Esophagus squamous epithelium (tissue), 5 donors: ENCODE measurements around the gene NHEJ1. TPM values are rescaled to one million over a fixed set of nuclear protein-coding genes. Genes with fewer than 3 reads are reported as not detected.

Experiments
- DNase-seq: peaks from one replicate; lab custom pipeline; 2025; lab: John Stamatoyannopoulos, UW
- H3K27ac ChIP-seq, 4 donors: fragments of 200-600 bp; sonication (generic); one replicate each; pipeline ENCODE4 v1.5.1; 2016 to 2019; ENCODE audit warnings: mild to moderate bottlenecking in 1 of 4
- H3K27me3 ChIP-seq, 4 donors: fragments of 200-600 bp; sonication (generic); 1 replicate in 3 of 4; 2 replicates in 1 of 4; pipeline versions ENCODE4 v1.5.1 to v1.6.0; 2017 to 2021; ENCODE audit warnings: antibody characterized with exemption in 1 of 4
- H3K36me3 ChIP-seq, 3 donors: fragments of 200-600 bp; sonication (generic); one replicate each; pipeline ENCODE4 v1.5.1; 2016 to 2019
- H3K4me1 ChIP-seq, 3 donors: fragments of 200-600 bp; sonication (generic); one replicate each; pipeline ENCODE4 v1.5.1; 2017 to 2019
- H3K4me3 ChIP-seq, 4 donors: fragments of 200-600 bp; sonication (generic); 1 replicate in 3 of 4; 2 replicates in 1 of 4; pipeline ENCODE4 v1.5.1; 2016 to 2019; ENCODE audit warnings: mild to moderate bottlenecking in 2 of 4, moderate library complexity in 1 of 4
- H3K9me3 ChIP-seq, 3 donors: fragments of 200-600 bp; sonication (generic); one replicate each; pipeline ENCODE4 v1.5.1; 2016 to 2019
- CTCF ChIP-seq, 6 experiments: fragments of 450-650 bp in 4 of 6; fragments of 200-600 bp in 2 of 6; sonication (generic) in 2 of 6; IDR thresholded peaks; one replicate each; pipeline ENCODE4 v1.5.1; 2016 to 2019; ENCODE audit warnings: antibody characterized with exemption in 6 of 6, mild to moderate bottlenecking in 4 of 6, moderate library complexity in 4 of 6
- POLR2A ChIP-seq, 4 donors: fragments of 450-650 bp; IDR thresholded peaks; one replicate each; pipeline ENCODE4 v1.6.1; 2017; ENCODE audit warnings: antibody characterized with exemption in 4 of 4, mild to moderate bottlenecking in 4 of 4, moderate library complexity in 3 of 4
- WGBS, 2 donors: methylation state at CpG; one replicate each; pipeline ENCODE4 v1.1.5; 2018; 5-methylcytosine and 5-hydroxymethylcytosine counted together
- intact Hi-C: fragments of 100-400 bp; cut with DNase I; formaldehyde crosslinking; loops from one replicate; pipeline ENCODE4 v1.15.0; 2022
- total RNA-seq, 4 donors: library from RNA; depleted of rRNA; stranded (reverse); fragments of >200 nt; gene quantifications; one replicate each; pipeline ENCODE4 v1.1.0, GENCODE V29; 2016
- donor health status: DM: yes; HTN: yes; CAD: no.

NHEJ1 gene
- total RNA-seq, 4 donors from 2014 or later = 6.3 to 14.3 (median 9.7) TPM

DNA sequence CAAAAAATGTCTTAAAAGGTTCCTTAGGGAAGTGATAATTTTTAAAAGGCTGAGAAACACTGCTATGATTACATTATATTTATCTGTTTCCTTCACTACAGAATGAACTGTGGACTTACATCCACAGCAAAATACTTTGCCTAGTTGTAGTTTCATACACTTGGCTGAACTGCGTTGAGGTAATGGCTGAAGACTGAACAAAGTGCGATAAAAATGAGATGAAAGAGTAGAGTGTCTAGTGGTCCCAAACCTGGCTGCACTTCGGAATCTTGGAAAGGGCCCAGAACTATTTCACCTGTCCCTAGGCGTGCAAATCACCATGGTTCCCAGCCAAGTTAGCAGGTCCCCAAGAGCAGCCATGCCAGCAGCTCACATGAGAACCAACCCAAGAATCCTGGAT lies 81.7 kb downstream of the NHEJ1 start:
- H3K4me1 ChIP-seq = no peaks in the 10 kb centered on the region
- H3K9me3 ChIP-seq = no peaks in the 10 kb centered on the region
- H3K36me3 ChIP-seq = peaks cover 0 to 43% (median 0%) of the 10 kb centered on the region in 3 donors
- no peak overlapping the region for H3K4me3 ChIP-seq
- no peak overlapping the region for H3K27ac ChIP-seq
- 95% methylated on average over 4 of the region's 4 CpGs for WGBS, 2 donors
- no peaks in the 10 kb centered on the region for H3K27me3 ChIP-seq
- DNase-seq = no peak
- no peak for TF ChIP-seq CTCF (IDR thresholded peaks at IDR 0.05)
- TF ChIP-seq POLR2A (IDR thresholded peaks at IDR 0.05) = no peak
- intact Hi-C loops = no loop called here

DNA sequence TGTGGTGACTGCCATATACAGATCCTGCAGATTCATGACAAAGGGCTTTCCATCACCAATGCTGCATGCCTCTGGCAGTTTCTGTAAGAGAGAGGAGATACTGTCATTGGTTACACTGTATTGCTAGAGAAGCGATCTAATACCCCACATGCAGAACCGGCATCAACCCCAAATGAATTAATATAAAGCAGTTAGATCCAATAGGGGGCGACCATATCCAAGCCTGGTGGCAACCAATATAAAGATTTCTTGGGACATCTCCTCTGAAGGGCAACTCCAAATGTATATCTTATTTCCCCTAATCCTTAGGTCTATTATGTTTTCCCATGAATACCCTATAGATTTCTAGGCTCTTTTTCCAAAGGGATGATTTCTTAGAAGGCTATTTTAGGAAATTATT lies 82.5 kb downstream of the NHEJ1 start:
- TF ChIP-seq CTCF (IDR thresholded peaks at IDR 0.05) = no peak
- Histone ChIP-seq H3K4me1 (no peaks in the 10 kb centered on the region), H3K4me3 (no peak overlapping the region), H3K36me3 (peaks cover 0 to 47% (median 0%) of the 10 kb centered on the region in 3 donors), H3K27me3 (no peaks in the 10 kb centered on the region), H3K27ac (no peak overlapping the region), H3K9me3 (no peaks in the 10 kb centered on the region)
- DNase-seq = no peak
- intact Hi-C loops = no loop called here
- 84 to 92% methylated on average over 3 of the region's 3 CpGs for WGBS, 2 donors

- TF ChIP-seq CTCF (IDR thresholded peaks at IDR 0.05) (no peak), POLR2A (IDR thresholded peaks at IDR 0.05) (no peak)
- Histone ChIP-seq H3K36me3 (peaks cover 0 to 47% (median 0%) of the 10 kb centered on the region in 3 donors), H3K27ac (no peak overlapping the region), H3K4me1 (peaks cover 0 to 8% (median 0%) of the 10 kb centered on the region in 3 donors), H3K27me3 (no peaks in the 10 kb centered on the region), H3K9me3 (no peaks in the 10 kb centered on the region), H3K4me3 (no peak overlapping the region)
- no peak for DNase-seq
- intact Hi-C loops = no loop called here
- 88 to 98% methylated on average over 3 of the region's 3 CpGs for WGBS, 2 donors
Observed at GRCh38 chr2:219076253-219076652, 84.4 kb downstream of the NHEJ1 start.

- Histone ChIP-seq H3K27me3 (no peaks in the 10 kb centered on the region), H3K4me1 (peaks cover 0 to 14% (median 0%) of the 10 kb centered on the region in 3 donors), H3K36me3 (peaks cover 0 to 47% (median 0%) of the 10 kb centered on the region in 3 donors), H3K27ac (no peak overlapping the region), H3K4me3 (no peak overlapping the region), H3K9me3 (no peaks in the 10 kb centered on the region)
- no peak for TF ChIP-seq POLR2A (IDR thresholded peaks at IDR 0.05)
- peak in 5 of 6 experiments; percentile 16 to 54 (median 43) for TF ChIP-seq CTCF (IDR thresholded peaks at IDR 0.05)
- WGBS, 2 donors = 58 to 61% methylated on average over 10 to 11 of the region's 14 CpGs
- DNase-seq = no peak
- intact Hi-C loops = no loop called here
Observed at GRCh38 chr2:219073413-219074129, 87.0 kb downstream of the NHEJ1 start.

GRCh38 chr2:219072741-219073250 lies 87.8 kb downstream of the NHEJ1 start:
- WGBS, 2 donors = 90% methylated on average over 9 of the region's 9 CpGs
- no peak for DNase-seq

More at GRCh38 chr2:219072741-219073250, 87.8 kb downstream of the NHEJ1 start:
- Histone ChIP-seq H3K36me3 (peaks cover 0 to 42% (median 0%) of the 10 kb centered on the region in 3 donors), H3K27me3 (no peaks in the 10 kb centered on the region), H3K27ac (no peak overlapping the region), H3K4me3 (no peak overlapping the region), H3K4me1 (peaks cover 0 to 14% (median 0%) of the 10 kb centered on the region in 3 donors), H3K9me3 (no peaks in the 10 kb centered on the region)
- TF ChIP-seq CTCF (IDR thresholded peaks at IDR 0.05) = no peak
- no peak for TF ChIP-seq POLR2A (IDR thresholded peaks at IDR 0.05)
- intact Hi-C loops = no loop called here
